ENCODE results near the gene BLOC1S2. TPM values are rescaled to one million over a fixed set of nuclear protein-coding genes. Genes with fewer than 3 reads are reported as not detected.

Gene BLOC1S2
- total and polyA plus RNA-seq, 2 of the 8 experiments (the other 6 are each of a cell fraction or from before 2014, with no cell fraction given), result 25.1 to 50.6 TPM

GRCh38 chr10:100289641-100290040 lies 3.2 kb upstream of the BLOC1S2 start (continued):
- TF ChIP-seq, protein P1, sequence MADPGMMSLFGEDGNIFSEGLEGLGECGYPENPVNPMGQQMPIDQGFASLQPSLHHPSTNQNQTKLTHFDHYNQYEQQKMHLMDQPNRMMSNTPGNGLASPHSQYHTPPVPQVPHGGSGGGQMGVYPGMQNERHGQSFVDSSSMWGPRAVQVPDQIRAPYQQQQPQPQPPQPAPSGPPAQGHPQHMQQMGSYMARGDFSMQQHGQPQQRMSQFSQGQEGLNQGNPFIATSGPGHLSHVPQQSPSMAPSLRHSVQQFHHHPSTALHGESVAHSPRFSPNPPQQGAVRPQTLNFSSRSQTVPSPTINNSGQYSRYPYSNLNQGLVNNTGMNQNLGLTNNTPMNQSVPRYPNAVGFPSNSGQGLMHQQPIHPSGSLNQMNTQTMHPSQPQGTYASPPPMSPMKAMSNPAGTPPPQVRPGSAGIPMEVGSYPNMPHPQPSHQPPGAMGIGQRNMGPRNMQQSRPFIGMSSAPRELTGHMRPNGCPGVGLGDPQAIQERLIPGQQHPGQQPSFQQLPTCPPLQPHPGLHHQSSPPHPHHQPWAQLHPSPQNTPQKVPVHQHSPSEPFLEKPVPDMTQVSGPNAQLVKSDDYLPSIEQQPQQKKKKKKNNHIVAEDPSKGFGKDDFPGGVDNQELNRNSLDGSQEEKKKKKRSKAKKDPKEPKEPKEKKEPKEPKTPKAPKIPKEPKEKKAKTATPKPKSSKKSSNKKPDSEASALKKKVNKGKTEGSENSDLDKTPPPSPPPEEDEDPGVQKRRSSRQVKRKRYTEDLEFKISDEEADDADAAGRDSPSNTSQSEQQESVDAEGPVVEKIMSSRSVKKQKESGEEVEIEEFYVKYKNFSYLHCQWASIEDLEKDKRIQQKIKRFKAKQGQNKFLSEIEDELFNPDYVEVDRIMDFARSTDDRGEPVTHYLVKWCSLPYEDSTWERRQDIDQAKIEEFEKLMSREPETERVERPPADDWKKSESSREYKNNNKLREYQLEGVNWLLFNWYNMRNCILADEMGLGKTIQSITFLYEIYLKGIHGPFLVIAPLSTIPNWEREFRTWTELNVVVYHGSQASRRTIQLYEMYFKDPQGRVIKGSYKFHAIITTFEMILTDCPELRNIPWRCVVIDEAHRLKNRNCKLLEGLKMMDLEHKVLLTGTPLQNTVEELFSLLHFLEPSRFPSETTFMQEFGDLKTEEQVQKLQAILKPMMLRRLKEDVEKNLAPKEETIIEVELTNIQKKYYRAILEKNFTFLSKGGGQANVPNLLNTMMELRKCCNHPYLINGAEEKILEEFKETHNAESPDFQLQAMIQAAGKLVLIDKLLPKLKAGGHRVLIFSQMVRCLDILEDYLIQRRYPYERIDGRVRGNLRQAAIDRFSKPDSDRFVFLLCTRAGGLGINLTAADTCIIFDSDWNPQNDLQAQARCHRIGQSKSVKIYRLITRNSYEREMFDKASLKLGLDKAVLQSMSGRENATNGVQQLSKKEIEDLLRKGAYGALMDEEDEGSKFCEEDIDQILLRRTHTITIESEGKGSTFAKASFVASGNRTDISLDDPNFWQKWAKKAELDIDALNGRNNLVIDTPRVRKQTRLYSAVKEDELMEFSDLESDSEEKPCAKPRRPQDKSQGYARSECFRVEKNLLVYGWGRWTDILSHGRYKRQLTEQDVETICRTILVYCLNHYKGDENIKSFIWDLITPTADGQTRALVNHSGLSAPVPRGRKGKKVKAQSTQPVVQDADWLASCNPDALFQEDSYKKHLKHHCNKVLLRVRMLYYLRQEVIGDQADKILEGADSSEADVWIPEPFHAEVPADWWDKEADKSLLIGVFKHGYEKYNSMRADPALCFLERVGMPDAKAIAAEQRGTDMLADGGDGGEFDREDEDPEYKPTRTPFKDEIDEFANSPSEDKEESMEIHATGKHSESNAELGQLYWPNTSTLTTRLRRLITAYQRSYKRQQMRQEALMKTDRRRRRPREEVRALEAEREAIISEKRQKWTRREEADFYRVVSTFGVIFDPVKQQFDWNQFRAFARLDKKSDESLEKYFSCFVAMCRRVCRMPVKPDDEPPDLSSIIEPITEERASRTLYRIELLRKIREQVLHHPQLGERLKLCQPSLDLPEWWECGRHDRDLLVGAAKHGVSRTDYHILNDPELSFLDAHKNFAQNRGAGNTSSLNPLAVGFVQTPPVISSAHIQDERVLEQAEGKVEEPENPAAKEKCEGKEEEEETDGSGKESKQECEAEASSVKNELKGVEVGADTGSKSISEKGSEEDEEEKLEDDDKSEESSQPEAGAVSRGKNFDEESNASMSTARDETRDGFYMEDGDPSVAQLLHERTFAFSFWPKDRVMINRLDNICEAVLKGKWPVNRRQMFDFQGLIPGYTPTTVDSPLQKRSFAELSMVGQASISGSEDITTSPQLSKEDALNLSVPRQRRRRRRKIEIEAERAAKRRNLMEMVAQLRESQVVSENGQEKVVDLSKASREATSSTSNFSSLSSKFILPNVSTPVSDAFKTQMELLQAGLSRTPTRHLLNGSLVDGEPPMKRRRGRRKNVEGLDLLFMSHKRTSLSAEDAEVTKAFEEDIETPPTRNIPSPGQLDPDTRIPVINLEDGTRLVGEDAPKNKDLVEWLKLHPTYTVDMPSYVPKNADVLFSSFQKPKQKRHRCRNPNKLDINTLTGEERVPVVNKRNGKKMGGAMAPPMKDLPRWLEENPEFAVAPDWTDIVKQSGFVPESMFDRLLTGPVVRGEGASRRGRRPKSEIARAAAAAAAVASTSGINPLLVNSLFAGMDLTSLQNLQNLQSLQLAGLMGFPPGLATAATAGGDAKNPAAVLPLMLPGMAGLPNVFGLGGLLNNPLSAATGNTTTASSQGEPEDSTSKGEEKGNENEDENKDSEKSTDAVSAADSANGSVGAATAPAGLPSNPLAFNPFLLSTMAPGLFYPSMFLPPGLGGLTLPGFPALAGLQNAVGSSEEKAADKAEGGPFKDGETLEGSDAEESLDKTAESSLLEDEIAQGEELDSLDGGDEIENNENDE (IDR thresholded peaks at IDR 0.05; ENCODE audit: insufficient replicate concordance, low read length), result no peak
- TF ChIP-seq HDAC6 (IDR thresholded peaks at IDR 0.05; ENCODE audit: low read depth, low read length) (no peak), POLR2AphosphoS5 (IDR thresholded peaks at IDR 0.05; ENCODE audit: low read depth, low read length) (no peak), CBX5 (IDR thresholded peaks at IDR 0.05; ENCODE audit: low read depth, low read length) (no peak), ATF2 (IDR thresholded peaks at IDR 0.05; ENCODE audit: low read length) (no peak), SP2 (IDR thresholded peaks at IDR 0.05; ENCODE audit: low read length) (no peak), ZNF274 (IDR thresholded peaks at IDR 0.05; ENCODE audit: borderline replicate concordance, extremely low read depth, low read length) (no peak), CTBP2 (IDR thresholded peaks at IDR 0.05; ENCODE audit: borderline replicate concordance, insufficient read depth, insufficient read length, low read length) (no peak), JUND (IDR thresholded peaks at IDR 0.05; ENCODE audit: low read length) (no peak), SAP30 (IDR thresholded peaks at IDR 0.05; ENCODE audit: insufficient read depth, insufficient replicate concordance, low read length) (no peak)
